Measurements from ENCODE around the gene BMP5. TPM values are rescaled to one million over a fixed set of nuclear protein-coding genes. Genes with fewer than 3 reads are reported as not detected.

BMP5 gene
- total RNA-seq, 4 donors from 2014 or later, result 0.13 TPM; not detected in 3

- no peak overlapping the region for H3K4me3 ChIP-seq
- H3K4me1 ChIP-seq, result no peaks in the 10 kb centered on the region
- TF ChIP-seq EP300 (IDR thresholded peaks at IDR 0.05) (no peak), POLR2A (IDR thresholded peaks at IDR 0.05) (no peak), POLR2AphosphoS5 (IDR thresholded peaks at IDR 0.05) (no peak), CTCF (IDR thresholded peaks at IDR 0.05) (no peak)
- no peak overlapping the region for H3K27ac ChIP-seq
- H3K9me3 ChIP-seq, result no peaks in the 10 kb centered on the region
- H3K27me3 ChIP-seq, result no peaks in the 10 kb centered on the region
- 62% methylated on average over 2 of the region's 2 CpGs for WGBS
- H3K36me3 ChIP-seq, result no peaks in the 10 kb centered on the region
- DNase-seq (ENCODE audit: low spot score in 2 of 2), result no peak
Observed at GRCh38 chr6:55705451-55706440, 169.6 kb downstream of the BMP5 start.

DNA sequence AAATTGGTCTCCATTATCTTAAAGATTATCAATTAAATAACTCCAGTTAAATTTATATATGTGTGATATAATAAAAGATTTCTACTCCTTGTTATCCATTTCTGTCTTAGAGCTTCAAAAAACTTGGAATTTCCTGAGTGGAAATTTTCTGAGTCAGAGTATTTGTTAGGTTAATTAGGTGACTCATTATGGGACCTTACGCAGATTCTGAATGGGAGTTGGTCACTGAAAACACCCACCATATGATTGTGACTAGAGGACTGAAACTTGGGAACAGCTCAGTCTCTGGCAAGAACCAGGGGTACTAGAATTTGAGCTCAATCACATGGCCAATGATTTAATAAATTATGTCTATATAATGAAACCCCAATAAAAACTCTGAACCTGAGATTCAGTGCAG, 171.0 kb downstream of the BMP5 start:
- Histone ChIP-seq H3K4me3 (no peak overlapping the region), H3K27ac (no peak overlapping the region), H3K27me3 (no peaks in the 10 kb centered on the region), H3K9me3 (no peaks in the 10 kb centered on the region), H3K36me3 (no peaks in the 10 kb centered on the region), H3K4me1 (no peaks in the 10 kb centered on the region)
- no peak for TF ChIP-seq POLR2A (IDR thresholded peaks at IDR 0.05)
- TF ChIP-seq EP300 (IDR thresholded peaks at IDR 0.05), result no peak
- TF ChIP-seq POLR2AphosphoS5 (IDR thresholded peaks at IDR 0.05), result no peak
- TF ChIP-seq CTCF (IDR thresholded peaks at IDR 0.05), result no peak
- 43% methylated on average over 1 of the region's 1 CpG for WGBS
- DNase-seq (ENCODE audit: low spot score in 2 of 2), result no peak

All from suprapubic skin (tissue), 4 donors.